MM.1S (cell line): Measurements from ENCODE around the gene TMEM225B.

Experiments
- CTCF ChIP-seq: fragments of 300-600 bp; sonication (generic); IDR thresholded peaks from 2 replicates; pipeline ENCODE4 v1.5.1; 2016; ENCODE audit warnings: antibody characterized with exemption, low read length, mixed read lengths
- EZH2 ChIP-seq: fragments of 300-600 bp; sonication (generic); optimal IDR thresholded peaks from 2 replicates; pipeline ENCODE3; 2017; ENCODE audit warnings: low read depth, mild to moderate bottlenecking, antibody characterized with exemption, low read length, mixed read lengths
- EZH2phosphoT487 ChIP-seq: fragments of 300-600 bp; sonication (generic); IDR thresholded peaks from 2 replicates; pipeline ENCODE4 v1.6.1; 2018; ENCODE audit warnings: antibody characterized with exemption, low read length

- TF ChIP-seq CTCF (no peak), EZH2 (no peak), EZH2phosphoT487 (no peak)
Observed at GRCh38 chr7:99596408-99596955, 1.6 kb upstream of the TMEM225B start.
